NCI-H748 treated with DMSO at 0.1 percent for 48 hours (cell line): ENCODE results near the gene FAF2.
A peak's percentile ranks its signal among the peaks of the same experiment; 100 is the strongest.
"Not testable (repeated sequence)": the region's sequence is repeated elsewhere in the genome, so short reads cannot be mapped to it uniquely, and the experiment has no call there.

Source experiments
- DNase-seq: peaks from one replicate; lab custom pipeline; 2025; lab: John Stamatoyannopoulos, UW

Gene FAF2

GRCh38 chr5:176416965-176417364 is 31.2 kb upstream of the FAF2 start:
- DNase-seq: no peak

- DNase-seq: no peak
Observed at GRCh38 chr5:176418251-176418650, 29.9 kb upstream of the FAF2 start.

GRCh38 chr5:176420086-176420485 is 28.1 kb upstream of the FAF2 start:
- no peak for DNase-seq

GRCh38 chr5:176420972-176421544 is 27.1 kb upstream of the FAF2 start:
- DNase-seq: no peak

- no peak for DNase-seq
Observed at GRCh38 chr5:176424181-176424580, 24.0 kb upstream of the FAF2 start.

GRCh38 chr5:176425138-176425537 is 23.0 kb upstream of the FAF2 start:
- DNase-seq: no peak

- DNase-seq: no peak
Observed at GRCh38 chr5:176425791-176426190, 22.4 kb upstream of the FAF2 start.

GRCh38 chr5:176426876-176427275 is 21.3 kb upstream of the FAF2 start:
- no peak for DNase-seq

GRCh38 chr5:176427971-176428370 is 20.2 kb upstream of the FAF2 start:
- DNase-seq: no peak

- no peak for DNase-seq
Observed at GRCh38 chr5:176429972-176430371, 18.2 kb upstream of the FAF2 start.

GRCh38 chr5:176432707-176433106 is 15.5 kb upstream of the FAF2 start:
- DNase-seq: no peak

- no peak for DNase-seq
Observed at GRCh38 chr5:176436656-176437055, 11.5 kb upstream of the FAF2 start.

GRCh38 chr5:176438959-176439757 is 9.0 kb upstream of the FAF2 start:
- DNase-seq: no peak

GRCh38 chr5:176440927-176441706 is 7.1 kb upstream of the FAF2 start:
- DNase-seq: no peak

- no peak for DNase-seq
Observed at GRCh38 chr5:176441921-176442323, 6.3 kb upstream of the FAF2 start.

GRCh38 chr5:176442911-176443310 is 5.3 kb upstream of the FAF2 start:
- DNase-seq: not testable (repeated sequence)

- no peak for DNase-seq
Observed at GRCh38 chr5:176444742-176445141, 3.4 kb upstream of the FAF2 start.

- no peak for DNase-seq
Observed at GRCh38 chr5:176446028-176446665, 2.0 kb upstream of the FAF2 start.

GRCh38 chr5:176446884-176447590 is 1.1 kb upstream of the FAF2 start:
- no peak for DNase-seq

GRCh38 chr5:176447591-176447977 is 601 bp upstream of the FAF2 start:
- peak; percentile 52 for DNase-seq

- no peak for DNase-seq
Observed at GRCh38 chr5:176450077-176450476, 1.9 kb downstream of the FAF2 start.
